Liver (tissue), 4 donors: ENCODE results near the gene NBAS. TPM values are rescaled to one million over a fixed set of nuclear protein-coding genes. Genes with fewer than 3 reads are reported as not detected.

Experiments used
- polyA plus RNA-seq, 2 donors: library from polyadenylated mRNA; stranded (reverse) in 1 of 2; unstranded in 1 of 2; fragments of 200-250 nt in 1 of 2; fragments of >200 nt in 1 of 2; fragmentation: Nextera tagmentation in 1 of 2; extraction: Ambion mirVana in 1 of 2; gene quantifications; one replicate each; pipeline versions ENCODE4 v1.2.1 to v1.2.3, GENCODE V29; 2013 to 2015
- total RNA-seq, 2 donors: library from RNA; depleted of rRNA; stranded (reverse); fragments of >200 nt; gene quantifications; one replicate each; pipeline ENCODE4 v1.2.3, GENCODE V29; 2014
- donor health status: healthy.
- donor health status: healthy.
- donor health status: healthy.

NBAS gene
- total and polyA plus RNA-seq, 4 donors = 10.5 to 40.0 (median 18.9) TPM

Other genes starting within 250 kb of the NBAS start
- 10 to 100 TPM; 42.0 to 43.9 TPM for gene DDX1, start 30.5 kb upstream of the NBAS start, total RNA-seq
- 10 to 100 TPM; 31.7 to 35.6 TPM for gene DDX1, start 30.5 kb upstream of the NBAS start, polyA plus RNA-seq